OCI-LY1 (cell line): Measurements from ENCODE around the gene PDCD4.

Experiments used
- EZH2 ChIP-seq: fragments of 200-600 bp; sonication (generic), shearing (Covaris generic); IDR thresholded peaks from 2 replicates; pipeline ENCODE4 v1.8.0; 2017; ENCODE audit warnings: borderline replicate concordance, mixed run types, mild to moderate bottlenecking, antibody characterized with exemption, low read length, moderate library complexity, mixed read lengths
- TF ChIP-seq, protein P1 (sequence below): fragments of 200-600 bp; sonication (generic), shearing (Covaris generic); IDR thresholded peaks from 2 replicates; pipeline ENCODE4 v1.5.1; 2017; ENCODE audit warnings: mild to moderate bottlenecking, antibody characterized with exemption, low read length, moderate library complexity, mixed read lengths

DNA sequence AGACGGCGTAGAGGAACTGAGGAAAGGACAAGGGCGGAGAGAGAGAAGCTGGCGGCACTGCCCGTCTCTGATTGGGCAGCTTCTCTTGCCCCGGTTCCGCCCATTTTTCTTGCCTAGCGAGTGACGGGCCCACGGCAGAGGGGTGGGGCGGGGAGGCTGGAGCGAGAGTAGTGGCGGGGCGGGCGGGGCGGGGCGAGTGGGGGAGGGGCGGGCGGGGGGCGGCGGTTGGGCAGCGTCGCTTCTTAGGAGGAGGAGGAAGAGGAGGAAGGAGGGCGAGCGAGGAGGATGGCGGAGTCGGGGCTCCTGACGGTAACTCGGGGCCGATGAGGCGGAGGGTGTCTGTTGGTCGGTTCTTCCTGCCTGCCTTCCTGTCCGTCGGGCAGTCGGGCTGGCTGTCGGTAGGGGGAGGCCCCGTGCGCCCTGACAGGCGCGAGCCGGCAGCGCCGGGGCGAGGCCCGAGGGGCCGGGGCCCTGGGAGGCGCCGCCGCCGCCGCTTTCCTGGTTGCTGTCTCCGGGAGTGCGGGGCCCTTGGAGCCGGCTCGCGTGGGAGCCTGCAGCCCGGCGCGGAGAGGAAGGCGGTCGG is 47.7 kb downstream of the PDCD4 start, which contains the start of gene SHOC2:
- TF ChIP-seq, protein P1, sequence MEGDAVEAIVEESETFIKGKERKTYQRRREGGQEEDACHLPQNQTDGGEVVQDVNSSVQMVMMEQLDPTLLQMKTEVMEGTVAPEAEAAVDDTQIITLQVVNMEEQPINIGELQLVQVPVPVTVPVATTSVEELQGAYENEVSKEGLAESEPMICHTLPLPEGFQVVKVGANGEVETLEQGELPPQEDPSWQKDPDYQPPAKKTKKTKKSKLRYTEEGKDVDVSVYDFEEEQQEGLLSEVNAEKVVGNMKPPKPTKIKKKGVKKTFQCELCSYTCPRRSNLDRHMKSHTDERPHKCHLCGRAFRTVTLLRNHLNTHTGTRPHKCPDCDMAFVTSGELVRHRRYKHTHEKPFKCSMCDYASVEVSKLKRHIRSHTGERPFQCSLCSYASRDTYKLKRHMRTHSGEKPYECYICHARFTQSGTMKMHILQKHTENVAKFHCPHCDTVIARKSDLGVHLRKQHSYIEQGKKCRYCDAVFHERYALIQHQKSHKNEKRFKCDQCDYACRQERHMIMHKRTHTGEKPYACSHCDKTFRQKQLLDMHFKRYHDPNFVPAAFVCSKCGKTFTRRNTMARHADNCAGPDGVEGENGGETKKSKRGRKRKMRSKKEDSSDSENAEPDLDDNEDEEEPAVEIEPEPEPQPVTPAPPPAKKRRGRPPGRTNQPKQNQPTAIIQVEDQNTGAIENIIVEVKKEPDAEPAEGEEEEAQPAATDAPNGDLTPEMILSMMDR, result 0 out of 2 replicates have a peak, but pooled peaks have one; percentile 8
- TF ChIP-seq EZH2, result no peak
